ENCODE measurements around the gene PCNT.
"Not testable (repeated sequence)": the region's sequence is repeated elsewhere in the genome, so short reads cannot be mapped to it uniquely, and the experiment has no call there.

Gene PCNT

GRCh38 chr21:46428987-46429710 lies 105.2 kb downstream of the PCNT start:
- DNase-seq: no peak

- no peak for DNase-seq
Observed at GRCh38 chr21:46429754-46430681, 106.1 kb downstream of the PCNT start.

DNA sequence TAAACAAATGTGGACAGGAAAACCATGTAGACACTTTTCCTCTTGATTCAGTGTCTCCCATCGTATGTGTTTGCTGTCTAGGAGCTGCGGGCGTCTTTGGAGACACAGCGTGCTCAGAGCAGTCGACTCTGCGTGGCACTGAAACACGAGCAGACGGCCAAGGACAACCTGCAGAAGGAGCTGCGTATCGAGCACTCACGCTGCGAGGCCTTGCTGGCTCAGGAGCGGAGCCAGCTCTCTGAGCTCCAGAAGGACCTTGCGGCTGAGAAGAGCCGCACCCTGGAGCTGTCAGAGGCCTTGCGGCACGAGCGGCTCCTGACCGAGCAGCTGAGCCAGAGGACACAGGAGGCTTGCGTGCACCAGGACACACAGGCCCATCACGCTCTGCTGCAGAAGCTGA lies 107.5 kb downstream of the PCNT start:
- DNase-seq: no peak

GRCh38 chr21:46431884-46432488 lies 108.0 kb downstream of the PCNT start:
- no peak for DNase-seq

GRCh38 chr21:46433116-46433515 lies 109.2 kb downstream of the PCNT start:
- DNase-seq: not testable (repeated sequence)

DNA sequence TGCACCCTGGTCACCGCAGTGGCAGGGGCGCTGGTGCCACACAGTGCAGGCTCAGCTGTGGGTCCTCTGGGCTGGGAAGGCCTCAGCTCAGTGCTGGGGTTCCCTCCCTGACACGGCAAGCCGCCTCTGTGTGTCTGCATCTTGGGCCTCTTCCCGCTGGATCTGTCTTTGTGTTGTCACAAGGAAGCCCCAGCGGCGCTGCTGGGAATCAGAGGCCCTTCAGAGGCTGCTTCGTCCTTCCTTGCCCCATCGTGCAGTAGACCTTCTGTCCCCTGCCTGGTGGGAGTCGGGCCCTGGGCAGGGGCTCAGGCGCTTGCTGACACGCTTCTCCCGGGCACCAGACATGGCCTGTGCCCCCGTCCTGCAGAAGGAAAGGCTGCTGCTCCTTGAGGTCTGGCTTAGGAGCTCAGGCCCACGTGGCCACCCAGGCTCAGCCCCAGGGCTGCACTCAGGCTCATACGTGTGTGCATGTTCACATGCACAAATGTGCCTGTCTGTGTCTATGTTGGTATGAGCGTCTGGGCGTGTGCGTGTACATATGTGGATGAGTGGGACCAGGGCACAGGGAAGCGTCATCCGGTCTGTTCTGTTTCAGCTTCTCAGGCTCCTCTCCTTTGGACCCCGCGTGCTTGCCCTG lies 110.5 kb downstream of the PCNT start:
- DNase-seq: no peak

- no peak for DNase-seq
Observed at GRCh38 chr21:46435786-46436227, 111.9 kb downstream of the PCNT start.

- no peak for DNase-seq
Observed at GRCh38 chr21:46436621-46437020, 112.7 kb downstream of the PCNT start.

GRCh38 chr21:46437096-46437498 lies 113.1 kb downstream of the PCNT start:
- no peak for DNase-seq

DNA sequence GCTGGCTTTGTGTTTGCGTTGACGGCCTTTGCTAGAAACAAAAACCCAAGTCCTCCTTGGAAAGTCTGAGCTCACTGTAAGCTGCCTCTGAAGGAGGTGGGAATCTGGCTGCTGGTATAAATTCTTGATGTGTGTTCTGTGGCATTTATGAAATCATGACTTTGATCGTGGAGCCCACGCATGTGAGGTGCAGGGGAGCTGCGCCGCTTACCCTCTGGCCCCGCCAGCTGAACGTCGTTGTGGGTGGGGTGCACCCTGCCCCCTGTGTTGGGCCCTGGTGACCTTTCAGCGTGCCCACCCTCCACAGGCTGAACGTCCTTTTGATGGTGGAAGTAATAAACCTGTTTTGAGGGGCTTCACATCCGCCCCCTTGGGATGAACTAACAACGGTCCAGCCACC lies 113.6 kb downstream of the PCNT start:
- DNase-seq: no peak

- no peak for DNase-seq
Observed at GRCh38 chr21:46438241-46438640, 114.3 kb downstream of the PCNT start.

GRCh38 chr21:46439906-46440305 lies 116.0 kb downstream of the PCNT start:
- DNase-seq: no peak

DNA sequence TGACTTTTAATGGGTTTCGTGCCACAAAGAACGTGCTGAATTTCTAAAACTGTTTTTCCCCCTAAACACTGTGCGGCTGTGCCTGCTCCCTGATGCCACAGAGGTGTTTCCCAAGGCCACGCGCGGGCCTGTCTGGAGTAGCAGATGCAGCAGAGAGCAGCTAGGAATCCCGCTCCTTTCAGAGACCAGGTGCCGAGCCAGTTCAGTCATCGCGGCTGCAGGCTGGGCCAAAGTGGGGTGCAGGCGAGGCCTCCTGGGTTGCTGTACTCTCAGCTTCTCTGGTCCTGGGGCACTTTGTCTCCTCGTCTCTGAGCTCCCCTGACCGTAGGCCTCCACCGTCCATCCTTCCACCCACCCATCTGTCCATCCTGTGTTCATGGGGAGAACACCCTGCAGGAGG lies 117.4 kb downstream of the PCNT start:
- DNase-seq: no peak

DNA sequence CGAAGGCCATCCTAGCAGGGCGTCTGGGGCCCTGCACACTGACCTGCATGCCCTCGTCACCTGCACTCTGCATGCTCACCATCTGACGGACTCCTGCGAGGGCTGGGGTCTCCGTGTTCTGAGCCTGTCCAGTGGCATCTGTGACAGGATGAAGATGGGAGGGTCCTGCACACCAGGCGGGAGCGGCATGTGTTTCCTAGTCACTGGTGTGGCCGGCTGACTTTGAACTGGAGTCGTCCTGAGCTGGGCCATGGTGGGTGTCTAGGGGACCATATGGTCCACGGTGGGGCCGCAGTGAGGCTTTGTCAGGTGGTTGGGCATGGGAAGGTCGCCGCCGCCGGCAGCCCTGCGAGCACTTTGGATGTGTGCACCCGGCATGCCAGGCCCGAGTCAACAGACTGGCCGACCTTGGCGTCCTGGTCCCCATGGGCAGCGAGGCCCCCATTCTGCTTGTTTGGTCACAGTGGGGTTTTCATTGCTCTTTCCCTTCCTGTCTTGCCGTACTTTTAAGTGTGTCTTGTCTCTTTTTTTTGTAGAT lies 118.1 kb downstream of the PCNT start:
- DNase-seq: no peak

- DNase-seq: no peak
Observed at GRCh38 chr21:46442938-46443337, 119.0 kb downstream of the PCNT start.

DNA sequence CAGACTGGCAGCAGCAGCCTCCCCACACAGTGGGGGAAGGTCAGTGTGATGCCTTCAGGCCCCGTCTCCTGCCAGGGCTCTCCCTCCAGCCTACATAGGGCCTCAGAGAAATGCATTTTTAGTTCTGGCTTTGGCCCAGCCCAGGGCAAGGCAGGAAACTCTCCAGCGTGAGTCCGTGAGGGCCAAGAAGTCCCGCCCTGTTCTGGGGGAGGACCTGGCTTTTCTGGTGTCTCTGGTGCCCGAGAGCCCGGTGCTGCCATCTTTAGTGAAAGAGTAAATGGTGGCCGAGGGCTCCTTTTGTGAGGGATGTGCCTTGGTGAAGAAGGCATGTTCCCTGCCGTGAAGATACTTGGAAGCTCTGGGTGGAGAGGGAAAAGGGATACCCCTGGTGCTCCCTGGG lies 120.0 kb downstream of the PCNT start:
- no peak for DNase-seq

DNA sequence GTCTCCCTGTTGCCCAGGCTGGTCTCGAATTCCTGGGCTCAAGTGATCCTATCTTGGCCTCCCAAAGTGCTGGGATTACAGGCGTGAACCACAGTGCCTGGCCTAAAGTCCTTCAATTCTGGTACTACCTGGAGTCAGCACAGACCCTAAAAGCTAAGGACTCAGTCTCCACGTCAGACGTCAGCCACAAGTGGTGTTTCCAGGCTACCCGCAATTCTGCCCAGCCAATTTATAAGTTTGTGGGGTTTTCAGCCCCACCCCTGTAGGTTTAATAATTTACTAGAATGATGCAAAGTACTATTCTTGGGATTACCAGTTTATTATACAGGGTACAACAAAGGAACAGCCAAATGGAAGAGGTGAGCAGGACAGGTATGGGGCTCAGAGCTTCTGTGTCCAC lies 124.2 kb downstream of the PCNT start:
- no peak for DNase-seq

DNA sequence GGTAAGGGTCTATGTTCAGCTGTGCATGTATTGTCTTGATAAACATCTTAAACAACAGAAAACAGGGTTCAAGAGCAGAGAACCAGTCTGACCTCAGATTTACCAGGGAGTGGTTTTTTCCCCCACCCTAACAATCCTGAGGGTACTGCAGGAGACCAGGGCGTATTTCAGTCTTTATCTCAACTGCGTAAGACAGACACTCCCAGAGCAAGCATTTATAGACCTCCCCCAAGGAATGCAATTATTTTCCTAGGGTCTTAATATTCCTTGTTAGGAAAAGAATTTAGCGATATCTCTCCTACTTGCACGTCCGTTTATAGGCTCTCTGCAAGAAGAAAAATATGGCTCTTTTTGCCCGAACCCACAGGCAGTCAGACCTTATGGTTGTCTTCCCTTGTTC lies 124.9 kb downstream of the PCNT start:
- not testable (repeated sequence) for DNase-seq

GRCh38 chr21:46452710-46453109 lies 128.8 kb downstream of the PCNT start:
- no peak for DNase-seq

- no peak for DNase-seq
Observed at GRCh38 chr21:46454142-46454541, 130.2 kb downstream of the PCNT start.

DNA sequence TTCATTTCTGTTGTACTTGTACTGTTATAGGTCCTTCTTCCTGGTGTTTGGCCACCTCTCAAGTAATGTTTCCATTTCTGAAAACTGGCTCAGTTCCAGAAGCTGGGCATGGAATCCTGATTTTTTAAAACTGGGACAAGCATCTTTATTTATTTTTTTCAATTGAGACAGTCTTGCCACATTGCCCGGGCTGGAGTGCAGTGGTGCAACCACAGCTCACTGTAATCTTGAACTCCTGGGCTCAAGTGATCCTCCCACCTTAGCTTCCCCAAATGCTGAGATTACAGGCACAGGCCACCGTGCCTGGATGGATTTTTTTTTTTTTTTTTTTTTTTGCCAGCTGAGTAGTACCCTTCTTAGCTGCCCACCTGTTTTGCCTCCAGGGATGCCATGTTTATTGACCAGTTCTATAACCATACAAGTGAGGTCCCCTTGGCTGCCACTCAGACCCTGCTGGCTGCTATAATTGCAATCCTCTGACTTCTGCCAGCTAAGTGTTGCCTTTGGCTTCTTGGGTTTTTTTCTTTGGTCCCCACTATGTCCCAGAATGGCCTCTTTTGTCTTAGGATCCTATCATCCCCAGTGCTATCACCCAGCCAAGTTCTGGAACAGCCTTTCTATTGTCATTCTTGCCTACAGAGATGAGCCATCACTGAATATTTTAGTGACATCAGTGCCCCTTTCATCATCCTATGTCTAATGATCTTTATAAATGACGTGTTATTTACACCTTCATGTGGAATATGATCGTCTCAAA lies 130.9 kb downstream of the PCNT start:
- DNase-seq: no peak
